Measurements from ENCODE around the gene TPRG1L.

GRCh38 chr1:3670823-3671265 lies 46.0 kb downstream of the TPRG1L start:
- TF ChIP-seq CTCF (conservative IDR thresholded peaks at IDR 0.05; ENCODE audit: low read depth, low read length) = no peak
- no peak for TF ChIP-seq EZH2phosphoT487 (IDR thresholded peaks at IDR 0.05; ENCODE audit: borderline replicate concordance, low read length)
